Loucy (cell line): ENCODE data around the gene ZNF43.
A peak's percentile ranks its signal among the peaks of the same experiment; 100 is the strongest.
"Not testable (repeated sequence)": the region's sequence is repeated elsewhere in the genome, so short reads cannot be mapped to it uniquely, and the experiment has no call there.

Experiments used
- H2AFZ ChIP-seq: fragments of 200-600 bp; sonication (generic); 2 replicates; pipeline ENCODE4 v1.6.0; 2016; ENCODE audit warnings: antibody characterized with exemption, mild to moderate bottlenecking, low read length, moderate library complexity
- H3F3A ChIP-seq: fragments of 200-600 bp; 2 replicates; pipeline ENCODE4 v1.6.0; 2016; ENCODE audit warnings: antibody characterized with exemption, low read depth, mild to moderate bottlenecking
- H3K27me3 ChIP-seq: fragments of 200-600 bp; sonication (generic); 2 replicates; pipeline ENCODE4 v1.6.1; 2014; ENCODE audit warnings: low read length, mild to moderate bottlenecking; ENCODE audit not compliant: insufficient read depth, poor library complexity, severe bottlenecking
- H3K36me3 ChIP-seq: fragments of 200-600 bp; sonication (generic); 2 replicates; pipeline ENCODE4 v1.6.1; 2016; ENCODE audit warnings: low read length; ENCODE audit not compliant: insufficient read depth
- H3K4me1 ChIP-seq: fragments of 200-600 bp; sonication (generic); 2 replicates; pipeline ENCODE4 v1.5.1; 2014; ENCODE audit warnings: low read length, mild to moderate bottlenecking; ENCODE audit not compliant: insufficient read depth, poor library complexity, severe bottlenecking
- H3K4me2 ChIP-seq: fragments of 200-600 bp; sonication (generic); 2 replicates; pipeline ENCODE4 v1.6.0; 2014; ENCODE audit warnings: antibody characterized with exemption, low read length, low read depth, mild to moderate bottlenecking; ENCODE audit not compliant: poor library complexity, severe bottlenecking
- H3K4me3 ChIP-seq: fragments of 200-600 bp; sonication (generic); 2 replicates; pipeline ENCODE4 v1.5.1; 2014; ENCODE audit warnings: low read length, mild to moderate bottlenecking, mixed read lengths; ENCODE audit not compliant: poor library complexity, severe bottlenecking
- H3K79me2 ChIP-seq: fragments of 200-600 bp; sonication (generic); 2 replicates; pipeline ENCODE4 v1.6.1; 2014; ENCODE audit warnings: low read length; ENCODE audit not compliant: insufficient read depth
- H3K9ac ChIP-seq: fragments of 200-600 bp; sonication (generic); 2 replicates; pipeline ENCODE4 v1.6.0; 2014; ENCODE audit warnings: mild to moderate bottlenecking, low read depth, low read length, moderate library complexity; ENCODE audit not compliant: poor library complexity, severe bottlenecking
- H3K9me2 ChIP-seq: fragments of 200-600 bp; sonication (generic); replicated peaks from 2 replicates; pipeline ENCODE4 v1.6.1; 2016; ENCODE audit warnings: low read depth, low read length, mixed read lengths
- H3K9me3 ChIP-seq: fragments of 200-600 bp; sonication (generic); 2 replicates; pipeline ENCODE4 v1.6.1; 2014; ENCODE audit warnings: mild to moderate bottlenecking, antibody characterized with exemption, low read length, low read depth; ENCODE audit not compliant: insufficient read depth
- H4K20me1 ChIP-seq: fragments of 200-600 bp; sonication (generic); 2 replicates; pipeline ENCODE4 v1.6.0; 2014; ENCODE audit warnings: antibody characterized with exemption, low read length, mild to moderate bottlenecking; ENCODE audit not compliant: insufficient read depth, poor library complexity, severe bottlenecking
- EZH2phosphoT487 ChIP-seq: fragments of 200-600 bp; IDR thresholded peaks from 2 replicates; pipeline ENCODE4 v1.6.1; 2018; ENCODE audit warnings: antibody characterized with exemption, mild to moderate bottlenecking, moderate library complexity, borderline replicate concordance
- TF ChIP-seq, protein P1 (sequence below): fragments of 200-600 bp; sonication (generic); conservative IDR thresholded peaks from 2 replicates; pipeline ENCODE4 v1.5.1; 2014; ENCODE audit warnings: mild to moderate bottlenecking, antibody characterized with exemption, low read length

The ZNF43 gene

GRCh38 chr19:21880761-21881160 is 44.8 kb upstream of the ZNF43 start:
- TF ChIP-seq, protein P1, sequence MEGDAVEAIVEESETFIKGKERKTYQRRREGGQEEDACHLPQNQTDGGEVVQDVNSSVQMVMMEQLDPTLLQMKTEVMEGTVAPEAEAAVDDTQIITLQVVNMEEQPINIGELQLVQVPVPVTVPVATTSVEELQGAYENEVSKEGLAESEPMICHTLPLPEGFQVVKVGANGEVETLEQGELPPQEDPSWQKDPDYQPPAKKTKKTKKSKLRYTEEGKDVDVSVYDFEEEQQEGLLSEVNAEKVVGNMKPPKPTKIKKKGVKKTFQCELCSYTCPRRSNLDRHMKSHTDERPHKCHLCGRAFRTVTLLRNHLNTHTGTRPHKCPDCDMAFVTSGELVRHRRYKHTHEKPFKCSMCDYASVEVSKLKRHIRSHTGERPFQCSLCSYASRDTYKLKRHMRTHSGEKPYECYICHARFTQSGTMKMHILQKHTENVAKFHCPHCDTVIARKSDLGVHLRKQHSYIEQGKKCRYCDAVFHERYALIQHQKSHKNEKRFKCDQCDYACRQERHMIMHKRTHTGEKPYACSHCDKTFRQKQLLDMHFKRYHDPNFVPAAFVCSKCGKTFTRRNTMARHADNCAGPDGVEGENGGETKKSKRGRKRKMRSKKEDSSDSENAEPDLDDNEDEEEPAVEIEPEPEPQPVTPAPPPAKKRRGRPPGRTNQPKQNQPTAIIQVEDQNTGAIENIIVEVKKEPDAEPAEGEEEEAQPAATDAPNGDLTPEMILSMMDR = 0 out of 2 replicates have a peak, but pooled peaks have one; percentile 9
- not testable (repeated sequence) for H3K4me1 ChIP-seq, H3K4me3 ChIP-seq, H3K9ac ChIP-seq, H2AFZ ChIP-seq, H3F3A ChIP-seq, H3K4me2 ChIP-seq, H4K20me1 ChIP-seq, H3K27me3 ChIP-seq, H3K9me2 ChIP-seq, H3K79me2 ChIP-seq, H3K9me3 ChIP-seq, H3K36me3 ChIP-seq

DNA sequence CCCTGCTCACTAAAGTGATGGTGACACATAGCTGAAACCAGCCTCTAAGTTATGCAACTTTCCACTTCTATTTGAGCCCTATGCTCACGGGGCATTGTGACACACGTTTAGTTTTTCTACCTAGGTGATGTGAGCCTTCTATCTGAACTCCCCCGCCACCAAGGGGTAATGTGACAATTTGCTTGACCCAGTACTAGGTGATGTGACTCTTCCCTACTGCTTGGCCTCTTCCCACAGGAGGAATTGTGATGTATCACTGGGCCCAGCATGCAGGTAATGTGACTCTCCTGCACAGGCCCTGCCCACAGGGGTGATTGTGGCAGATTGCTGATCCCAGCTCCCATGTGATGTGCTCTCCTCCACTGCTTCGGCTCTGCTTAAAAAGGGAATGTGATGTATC is 42.7 kb upstream of the ZNF43 start:
- Histone ChIP-seq H4K20me1 (no peaks in the 10 kb centered on the region), H3K9me3 (no peaks in the 10 kb centered on the region; the same call in 1 of the 2 replicates), H3K9ac (no peak overlapping the region), H3K27me3 (no peaks in the 10 kb centered on the region), H3F3A (no peaks in the 10 kb centered on the region), H3K4me3 (no peak overlapping the region), H3K9me2 (no peaks in the 10 kb centered on the region), H3K4me2 (no peak overlapping the region), H3K36me3 (no peaks in the 10 kb centered on the region), H2AFZ (no peak overlapping the region), H3K4me1 (no peaks in the 10 kb centered on the region), H3K79me2 (no peaks in the 10 kb centered on the region)
- TF ChIP-seq, protein P1 = no peak
- no peak for TF ChIP-seq EZH2phosphoT487

GRCh38 chr19:21877976-21878375 is 42.0 kb upstream of the ZNF43 start:
- H3K27me3 ChIP-seq = no peaks in the 10 kb centered on the region
- H3K4me1 ChIP-seq = no peaks in the 10 kb centered on the region
- H3K36me3 ChIP-seq = no peaks in the 10 kb centered on the region
- H4K20me1 ChIP-seq = no peaks in the 10 kb centered on the region
- H2AFZ ChIP-seq = no peak overlapping the region
- H3K9me2 ChIP-seq = no peaks in the 10 kb centered on the region
- TF ChIP-seq, protein P1 = no peak
- TF ChIP-seq EZH2phosphoT487 = no peak
- no peak overlapping the region for H3K9ac ChIP-seq
- no peaks in the 10 kb centered on the region for H3K79me2 ChIP-seq
- no peak overlapping the region for H3K4me2 ChIP-seq
- no peaks in the 10 kb centered on the region; the same call in 1 of the 2 replicates for H3K9me3 ChIP-seq
- no peak overlapping the region for H3K4me3 ChIP-seq
- H3F3A ChIP-seq = no peaks in the 10 kb centered on the region

GRCh38 chr19:21876608-21877007 is 40.6 kb upstream of the ZNF43 start:
- H3K9me3 ChIP-seq, H3K9me2 ChIP-seq, H3K9ac ChIP-seq: not testable (repeated sequence)

More at GRCh38 chr19:21876608-21877007, 40.6 kb upstream of the ZNF43 start:
- not testable (repeated sequence) for H3K4me3 ChIP-seq, H3F3A ChIP-seq, H3K79me2 ChIP-seq, H3K36me3 ChIP-seq, H3K27me3 ChIP-seq, H4K20me1 ChIP-seq, H2AFZ ChIP-seq, H3K4me1 ChIP-seq, H3K4me2 ChIP-seq
